Muscle layer of colon (tissue), 2 donors: ENCODE results near the gene RRM1.
"Not testable (repeated sequence)": the region's sequence is repeated elsewhere in the genome, so short reads cannot be mapped to it uniquely, and the experiment has no call there.

Experiments used
- H3K27ac ChIP-seq: one replicate; pipeline ENCODE4 v1.7.0; 2013; ENCODE audit warnings: low read depth, mild to moderate bottlenecking, low read length, moderate library complexity
- H3K27me3 ChIP-seq, 2 donors: one replicate each; pipeline ENCODE4 v1.7.0; 2013; ENCODE audit warnings: low read length in 2 of 2, mild to moderate bottlenecking in 2 of 2; ENCODE audit not compliant: insufficient read depth in 2 of 2, control insufficient read depth in 1 of 2
- H3K36me3 ChIP-seq: one replicate; pipeline ENCODE4 v1.7.0; 2013; ENCODE audit warnings: mild to moderate bottlenecking, low read length; ENCODE audit not compliant: insufficient read depth
- H3K4me1 ChIP-seq: one replicate; pipeline ENCODE4 v1.7.0; 2013; ENCODE audit warnings: mild to moderate bottlenecking, low read length; ENCODE audit not compliant: insufficient read depth
- H3K4me3 ChIP-seq, 2 donors: one replicate each; pipeline ENCODE4 v1.7.0; 2013; ENCODE audit warnings: low read length in 2 of 2, low read depth in 1 of 2, mild to moderate bottlenecking in 1 of 2, moderate library complexity in 1 of 2
- H3K9ac ChIP-seq: one replicate; pipeline ENCODE4 v1.7.0; 2013; ENCODE audit warnings: low read length
- H3K9me3 ChIP-seq: one replicate; pipeline ENCODE4 v1.7.0; 2013; ENCODE audit warnings: mild to moderate bottlenecking, low read length
- donor health status: abdominal sarcoma.
- donor health status: Adenocarcinoma of cecum.

The RRM1 gene

GRCh38 chr11:4103269-4103668 is 8.7 kb downstream of the RRM1 start:
- Histone ChIP-seq H3K27me3 (no peaks in the 10 kb centered on the region), H3K9ac (no peak overlapping the region), H3K9me3 (no peaks in the 10 kb centered on the region), H3K36me3 (peaks cover 32% of the 10 kb centered on the region), H3K4me1 (no peaks in the 10 kb centered on the region), H3K4me3 (no peak overlapping the region), H3K27ac (no peak overlapping the region)

GRCh38 chr11:4105916-4106315 is 11.3 kb downstream of the RRM1 start:
- no peaks in the 10 kb centered on the region for H3K27me3 ChIP-seq
- no peaks in the 10 kb centered on the region for H3K4me1 ChIP-seq
- H3K4me3 ChIP-seq: no peak overlapping the region
- H3K27ac ChIP-seq: no peak overlapping the region
- peaks cover 42% of the 10 kb centered on the region for H3K36me3 ChIP-seq
- H3K9me3 ChIP-seq: no peaks in the 10 kb centered on the region
- no peak overlapping the region for H3K9ac ChIP-seq

- Histone ChIP-seq H3K4me3 (no peak overlapping the region), H3K27ac (no peak overlapping the region), H3K4me1 (no peaks in the 10 kb centered on the region), H3K9me3 (no peaks in the 10 kb centered on the region), H3K27me3 (no peaks in the 10 kb centered on the region), H3K36me3 (peaks cover 45% of the 10 kb centered on the region), H3K9ac (no peak overlapping the region)
Observed at GRCh38 chr11:4111834-4112233, 17.2 kb downstream of the RRM1 start.

- H3K27me3 ChIP-seq: no peaks in the 10 kb centered on the region
- no peak overlapping the region for H3K9ac ChIP-seq
- no peaks in the 10 kb centered on the region for H3K9me3 ChIP-seq
- no peak overlapping the region for H3K27ac ChIP-seq
- H3K36me3 ChIP-seq: peaks cover 25% of the 10 kb centered on the region
- no peak overlapping the region for H3K4me3 ChIP-seq
- H3K4me1 ChIP-seq: no peaks in the 10 kb centered on the region
Observed at GRCh38 chr11:4115128-4115527, 20.5 kb downstream of the RRM1 start.

DNA sequence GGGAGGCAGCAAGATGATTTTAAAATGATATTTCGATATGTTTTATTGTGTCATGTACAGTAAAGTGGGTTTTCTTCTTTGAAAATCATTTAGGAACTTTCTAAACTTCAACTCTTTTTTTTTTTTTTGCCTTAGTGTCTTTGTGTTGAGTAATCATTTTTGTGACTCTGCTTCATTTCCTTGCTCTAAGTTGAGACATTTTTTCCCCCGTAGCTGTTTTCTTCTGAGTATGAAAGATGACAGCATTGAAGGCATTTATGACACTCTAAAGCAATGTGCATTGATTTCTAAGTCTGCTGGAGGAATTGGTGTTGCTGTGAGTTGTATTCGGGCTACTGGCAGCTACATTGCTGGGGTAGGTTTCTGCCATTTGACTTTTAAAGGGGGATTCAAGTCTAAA is 23.5 kb downstream of the RRM1 start:
- no peaks in the 10 kb centered on the region for H3K9me3 ChIP-seq
- H3K4me1 ChIP-seq: no peaks in the 10 kb centered on the region
- H3K27me3 ChIP-seq: no peaks in the 10 kb centered on the region
- H3K4me3 ChIP-seq: no peak overlapping the region
- no peak overlapping the region for H3K27ac ChIP-seq
- peaks cover 32% of the 10 kb centered on the region for H3K36me3 ChIP-seq
- H3K9ac ChIP-seq: no peak overlapping the region

GRCh38 chr11:4123218-4123617 is 28.6 kb downstream of the RRM1 start:
- Histone ChIP-seq H3K9ac (no peak overlapping the region), H3K27me3 (no peaks in the 10 kb centered on the region), H3K9me3 (no peaks in the 10 kb centered on the region), H3K27ac (no peak overlapping the region), H3K4me1 (no peaks in the 10 kb centered on the region), H3K36me3 (peaks cover 51% of the 10 kb centered on the region), H3K4me3 (no peak overlapping the region)

DNA sequence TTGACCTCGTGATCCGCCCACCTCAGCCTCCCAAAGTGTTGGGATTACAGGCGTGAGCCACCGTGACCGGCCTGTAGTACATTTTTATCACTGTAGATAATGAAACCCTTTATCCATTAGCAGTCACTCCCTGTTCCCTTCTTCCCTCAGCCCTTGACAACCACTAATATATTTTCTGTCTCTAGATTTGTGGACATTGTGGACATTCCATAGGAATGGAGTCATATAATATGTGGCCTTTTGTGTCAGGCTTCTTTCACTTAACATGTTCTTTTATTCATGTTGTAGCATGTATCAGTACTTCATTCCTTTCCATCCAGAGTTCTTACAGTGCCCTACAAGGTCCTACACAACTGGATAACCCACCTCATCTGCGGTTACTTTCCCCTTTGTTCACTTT is 30.5 kb downstream of the RRM1 start:
- Histone ChIP-seq H3K9me3 (no peaks in the 10 kb centered on the region), H3K36me3 (peaks cover 52% of the 10 kb centered on the region), H3K4me1 (no peaks in the 10 kb centered on the region), H3K27ac (no peak overlapping the region), H3K4me3 (no peak overlapping the region), H3K9ac (no peak overlapping the region), H3K27me3 (no peaks in the 10 kb centered on the region)

DNA sequence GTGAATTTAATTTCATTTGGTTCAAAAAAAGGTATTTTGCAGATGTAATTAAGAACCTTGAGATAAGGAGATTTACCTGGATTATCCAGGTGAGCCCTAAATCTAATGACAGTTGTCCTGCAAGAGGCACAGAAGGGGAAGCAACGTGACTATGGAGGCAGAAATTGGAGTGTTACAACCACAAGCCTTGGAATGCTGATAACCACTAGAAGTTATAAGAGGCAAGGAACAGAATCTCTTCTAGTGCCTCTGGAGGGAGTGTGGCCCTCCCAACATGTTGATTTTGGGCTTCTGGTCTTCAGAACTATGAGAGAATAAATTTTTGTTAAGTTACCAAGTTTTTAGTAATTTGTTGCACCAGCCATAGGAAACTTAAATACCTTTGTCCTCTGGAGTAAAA is 32.8 kb downstream of the RRM1 start:
- no peak overlapping the region for H3K27ac ChIP-seq
- H3K27me3 ChIP-seq: no peaks in the 10 kb centered on the region
- H3K4me3 ChIP-seq: no peak overlapping the region
- peaks cover 41% of the 10 kb centered on the region for H3K36me3 ChIP-seq
- H3K4me1 ChIP-seq: no peaks in the 10 kb centered on the region
- no peaks in the 10 kb centered on the region for H3K9me3 ChIP-seq
- no peak overlapping the region for H3K9ac ChIP-seq

- H3K4me3 ChIP-seq, H3K9me3 ChIP-seq, H3K27ac ChIP-seq, H3K4me1 ChIP-seq, H3K9ac ChIP-seq, H3K27me3 ChIP-seq: not testable (repeated sequence)
- H3K36me3 ChIP-seq: peaks cover 47% of the 10 kb centered on the region
Observed at GRCh38 chr11:4130219-4130618, 35.6 kb downstream of the RRM1 start.

GRCh38 chr11:4134806-4135205 is 40.2 kb downstream of the RRM1 start:
- no peak overlapping the region for H3K4me3 ChIP-seq
- H3K27me3 ChIP-seq: no peaks in the 10 kb centered on the region
- H3K27ac ChIP-seq: no peak overlapping the region
- no peaks in the 10 kb centered on the region for H3K4me1 ChIP-seq
- H3K36me3 ChIP-seq: peaks cover 47% of the 10 kb centered on the region
- no peak overlapping the region for H3K9ac ChIP-seq
- no peaks in the 10 kb centered on the region for H3K9me3 ChIP-seq

- H3K36me3 ChIP-seq: peaks cover 45% of the 10 kb centered on the region
Observed at GRCh38 chr11:4138497-4138896, 43.9 kb downstream of the RRM1 start.

DNA sequence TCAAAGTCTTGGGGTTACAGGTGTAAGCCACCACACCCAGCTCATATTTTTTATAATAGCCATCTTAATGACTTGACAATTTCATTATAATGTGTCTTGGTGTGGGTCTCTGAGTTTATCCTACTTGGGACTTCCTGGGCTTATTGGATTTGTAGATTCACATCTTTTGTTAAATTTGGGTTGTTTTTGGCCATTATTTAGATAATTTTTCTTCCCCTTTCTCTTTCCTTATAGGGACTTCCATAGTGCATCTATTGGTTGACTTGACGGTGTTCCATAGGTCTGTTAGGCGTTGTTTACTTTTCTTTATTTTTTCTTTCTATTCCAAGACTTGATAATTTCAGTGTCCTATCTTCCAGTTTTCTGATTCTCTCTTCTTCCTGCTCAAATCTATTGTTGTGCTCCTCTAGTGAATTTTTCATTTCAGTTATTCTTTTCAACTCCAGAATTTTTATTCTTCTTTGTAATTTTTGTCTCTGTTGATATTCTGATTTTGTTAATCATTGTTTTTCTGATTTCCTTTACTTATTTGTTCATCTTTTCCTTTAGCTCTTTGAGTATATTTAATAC is 45.6 kb downstream of the RRM1 start:
- Histone ChIP-seq H3K4me3 (no peak overlapping the region), H3K4me1 (no peaks in the 10 kb centered on the region), H3K36me3 (peaks cover 33% of the 10 kb centered on the region), H3K9ac (no peak overlapping the region), H3K27me3 (no peaks in the 10 kb centered on the region), H3K27ac (no peak overlapping the region), H3K9me3 (no peaks in the 10 kb centered on the region)

More at GRCh38 chr11:4138497-4138896, 43.9 kb downstream of the RRM1 start:
- Histone ChIP-seq H3K4me1 (no peaks in the 10 kb centered on the region), H3K9ac (no peak overlapping the region), H3K27ac (no peak overlapping the region), H3K9me3 (no peaks in the 10 kb centered on the region), H3K27me3 (no peaks in the 10 kb centered on the region), H3K4me3 (no peak overlapping the region)
